Limb (tissue), 2 donors: ENCODE data around the gene KDM3A.

Source experiments
- DNase-seq, 2 donors: peaks; one replicate each; pipeline ENCODE4 v3.0.0-alpha.2; 2016; ENCODE audit errors: extremely low spot score in 2 of 2

KDM3A gene, protein sequence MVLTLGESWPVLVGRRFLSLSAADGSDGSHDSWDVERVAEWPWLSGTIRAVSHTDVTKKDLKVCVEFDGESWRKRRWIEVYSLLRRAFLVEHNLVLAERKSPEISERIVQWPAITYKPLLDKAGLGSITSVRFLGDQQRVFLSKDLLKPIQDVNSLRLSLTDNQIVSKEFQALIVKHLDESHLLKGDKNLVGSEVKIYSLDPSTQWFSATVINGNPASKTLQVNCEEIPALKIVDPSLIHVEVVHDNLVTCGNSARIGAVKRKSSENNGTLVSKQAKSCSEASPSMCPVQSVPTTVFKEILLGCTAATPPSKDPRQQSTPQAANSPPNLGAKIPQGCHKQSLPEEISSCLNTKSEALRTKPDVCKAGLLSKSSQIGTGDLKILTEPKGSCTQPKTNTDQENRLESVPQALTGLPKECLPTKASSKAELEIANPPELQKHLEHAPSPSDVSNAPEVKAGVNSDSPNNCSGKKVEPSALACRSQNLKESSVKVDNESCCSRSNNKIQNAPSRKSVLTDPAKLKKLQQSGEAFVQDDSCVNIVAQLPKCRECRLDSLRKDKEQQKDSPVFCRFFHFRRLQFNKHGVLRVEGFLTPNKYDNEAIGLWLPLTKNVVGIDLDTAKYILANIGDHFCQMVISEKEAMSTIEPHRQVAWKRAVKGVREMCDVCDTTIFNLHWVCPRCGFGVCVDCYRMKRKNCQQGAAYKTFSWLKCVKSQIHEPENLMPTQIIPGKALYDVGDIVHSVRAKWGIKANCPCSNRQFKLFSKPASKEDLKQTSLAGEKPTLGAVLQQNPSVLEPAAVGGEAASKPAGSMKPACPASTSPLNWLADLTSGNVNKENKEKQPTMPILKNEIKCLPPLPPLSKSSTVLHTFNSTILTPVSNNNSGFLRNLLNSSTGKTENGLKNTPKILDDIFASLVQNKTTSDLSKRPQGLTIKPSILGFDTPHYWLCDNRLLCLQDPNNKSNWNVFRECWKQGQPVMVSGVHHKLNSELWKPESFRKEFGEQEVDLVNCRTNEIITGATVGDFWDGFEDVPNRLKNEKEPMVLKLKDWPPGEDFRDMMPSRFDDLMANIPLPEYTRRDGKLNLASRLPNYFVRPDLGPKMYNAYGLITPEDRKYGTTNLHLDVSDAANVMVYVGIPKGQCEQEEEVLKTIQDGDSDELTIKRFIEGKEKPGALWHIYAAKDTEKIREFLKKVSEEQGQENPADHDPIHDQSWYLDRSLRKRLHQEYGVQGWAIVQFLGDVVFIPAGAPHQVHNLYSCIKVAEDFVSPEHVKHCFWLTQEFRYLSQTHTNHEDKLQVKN (N-terminal part only)

DNA sequence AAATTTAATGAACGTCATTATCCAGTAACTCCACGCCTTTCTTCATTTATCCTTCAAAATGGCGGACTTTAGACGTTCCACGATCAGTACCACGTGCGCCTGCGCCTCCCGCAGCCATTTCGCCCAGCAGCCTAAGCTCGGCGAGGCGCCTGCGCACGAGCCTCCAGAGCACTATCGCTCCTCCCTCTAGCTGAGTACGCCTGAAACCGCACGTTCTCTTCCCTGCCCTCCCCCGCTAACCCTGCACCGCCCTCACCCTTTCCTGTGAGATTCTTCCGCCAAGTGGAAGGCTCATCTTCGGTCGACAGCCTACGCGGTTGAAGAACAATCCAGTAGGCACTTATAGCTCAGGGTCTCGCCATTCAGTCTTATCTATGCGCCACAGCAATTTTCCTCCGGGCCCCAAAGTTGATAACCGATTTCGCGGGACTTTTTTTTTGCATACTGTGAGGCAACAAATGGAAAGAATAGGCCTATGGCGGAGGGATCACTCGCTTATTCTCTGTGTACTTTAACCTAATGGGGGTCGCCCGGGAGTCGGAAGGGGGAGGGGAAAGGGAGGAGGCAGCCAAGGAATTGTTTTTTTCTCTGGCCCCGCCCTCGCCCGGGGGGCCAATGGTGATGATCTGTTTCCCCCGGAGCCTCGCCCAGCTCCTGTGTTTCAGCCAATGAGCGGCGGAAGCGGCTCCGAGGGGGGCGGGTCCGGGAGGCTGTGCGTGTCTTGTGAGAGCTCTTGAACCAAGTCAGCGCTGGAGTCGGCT, at the start of gene KDM3A:
KDM3A (plus strand) TSS at position 741 of the 761 bp plus-strand sequence. CDS start 677 bp downstream, outside the sequence.
- DNase-seq: peak; percentile 98 to 100

DNA sequence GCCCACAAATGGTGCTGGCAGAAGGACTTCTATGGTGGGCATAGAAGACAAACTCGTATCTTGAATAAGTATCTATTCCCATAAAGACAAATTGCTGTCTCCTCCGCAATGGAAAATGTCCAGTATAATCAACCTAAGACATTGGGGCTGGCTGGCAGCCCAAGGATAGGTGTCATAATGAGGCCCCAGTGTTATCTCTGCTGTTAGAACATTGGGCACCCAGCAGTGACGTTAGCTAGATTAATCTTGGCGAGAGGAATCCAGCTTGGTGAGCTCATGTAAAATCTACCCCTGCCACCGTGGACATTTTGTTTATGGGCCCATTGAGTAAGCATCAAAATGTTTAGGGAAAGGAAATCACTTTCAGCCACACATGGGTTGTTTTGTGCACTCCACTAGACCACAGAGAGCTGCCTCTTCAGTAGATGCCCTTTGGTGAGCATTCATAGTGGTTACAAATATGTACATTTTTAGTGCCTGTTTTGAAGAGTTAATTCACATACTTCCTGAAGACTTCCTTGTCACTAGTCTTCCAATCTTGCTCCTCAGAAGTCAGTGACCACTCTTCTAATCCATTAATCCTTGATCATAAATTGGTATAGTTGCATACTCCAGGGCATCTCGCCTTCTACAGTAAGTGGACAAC, 48.2 kb upstream of the KDM3A start:
- no peak for DNase-seq

DNA sequence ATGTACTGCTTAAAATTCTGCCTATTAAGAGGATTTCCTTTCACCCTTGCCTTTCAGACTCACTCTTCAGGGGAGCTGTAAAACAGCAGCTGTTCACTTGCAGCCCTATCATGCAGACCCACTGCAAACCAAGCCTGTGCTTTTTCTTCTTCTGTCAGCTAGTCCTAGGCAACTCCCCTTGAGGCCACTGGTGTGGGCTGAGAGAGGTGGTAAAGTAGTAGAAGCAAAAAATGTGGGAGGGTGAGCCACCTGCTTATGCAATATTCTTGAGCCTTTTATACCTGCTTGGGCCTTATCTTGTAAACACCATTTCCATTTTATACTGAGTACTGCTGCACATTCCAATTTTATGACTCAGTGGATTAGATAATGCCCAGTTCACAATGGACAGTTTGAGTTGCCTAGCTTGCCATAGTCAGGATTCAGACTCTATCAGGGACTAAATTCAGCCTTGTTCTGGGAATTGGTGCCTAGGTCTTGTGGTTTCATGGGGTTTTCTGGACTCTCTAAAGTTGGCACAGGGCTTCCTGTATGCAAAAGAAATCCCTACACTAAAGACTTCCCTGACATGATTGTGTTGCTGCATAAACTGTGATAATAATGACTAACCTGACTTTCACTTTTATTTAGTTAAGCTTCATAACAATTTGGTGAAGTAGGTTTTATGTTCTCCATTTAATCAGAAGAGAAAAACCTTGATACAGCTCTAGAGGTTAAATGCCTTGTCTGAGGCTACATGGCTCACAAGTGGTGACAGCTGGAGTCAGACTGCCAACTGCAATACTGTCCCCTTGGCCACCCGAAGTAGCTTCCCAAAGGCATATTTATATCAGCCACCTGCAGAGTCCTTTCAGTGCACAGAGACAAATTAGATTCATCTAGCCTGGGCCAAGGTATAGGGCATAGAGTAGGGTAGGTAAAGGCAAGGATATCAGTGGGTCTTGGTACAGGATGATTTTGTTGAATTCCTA, 47.4 kb upstream of the KDM3A start:
- peak in 1 of 2 donors; percentile 12 for DNase-seq

DNA sequence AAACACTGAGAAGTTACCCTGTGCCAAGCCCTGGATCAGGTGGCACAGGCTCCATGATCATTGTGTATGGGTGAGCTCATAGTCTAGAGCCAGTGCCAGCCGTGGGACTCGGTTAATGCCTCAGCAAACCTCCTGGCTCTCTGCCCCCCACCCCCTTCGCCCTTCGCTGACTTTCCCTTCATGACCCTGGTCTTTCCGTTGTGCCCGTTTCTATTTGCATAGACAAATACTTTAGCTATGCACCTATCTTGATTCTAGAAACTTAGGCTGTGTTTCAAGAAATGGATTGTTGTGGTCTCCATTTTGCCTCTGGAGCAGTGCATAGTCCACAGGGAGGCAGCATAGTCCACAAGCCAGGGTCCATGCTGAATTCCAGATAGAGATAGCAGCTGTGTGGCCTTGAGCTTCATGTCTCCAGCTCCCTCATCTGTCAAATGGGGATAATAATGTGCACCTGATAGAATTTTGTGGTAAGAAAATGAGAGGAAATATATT, 44.8 kb upstream of the KDM3A start:
- peak in 1 of 2 donors; percentile 12 for DNase-seq

DNA sequence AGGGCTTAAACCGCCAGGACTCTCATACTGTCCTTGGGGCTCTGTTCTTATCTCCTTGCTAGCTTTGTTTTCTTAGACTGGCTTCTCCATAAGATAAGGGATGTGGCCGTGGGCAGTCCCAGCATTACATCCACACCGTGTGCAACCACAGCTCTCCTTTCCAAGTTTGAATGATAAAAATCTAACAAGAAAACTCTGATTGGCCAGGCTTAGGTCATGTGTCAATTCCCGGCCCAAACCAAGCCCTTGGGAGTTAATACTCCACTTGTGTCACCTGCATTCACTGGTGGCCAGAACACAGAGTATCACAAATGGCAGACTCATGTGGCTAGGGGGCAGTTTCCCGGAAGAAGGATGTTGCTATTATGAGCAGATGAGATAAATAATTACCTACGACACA, 43.2 kb upstream of the KDM3A start:
- DNase-seq: no peak

DNA sequence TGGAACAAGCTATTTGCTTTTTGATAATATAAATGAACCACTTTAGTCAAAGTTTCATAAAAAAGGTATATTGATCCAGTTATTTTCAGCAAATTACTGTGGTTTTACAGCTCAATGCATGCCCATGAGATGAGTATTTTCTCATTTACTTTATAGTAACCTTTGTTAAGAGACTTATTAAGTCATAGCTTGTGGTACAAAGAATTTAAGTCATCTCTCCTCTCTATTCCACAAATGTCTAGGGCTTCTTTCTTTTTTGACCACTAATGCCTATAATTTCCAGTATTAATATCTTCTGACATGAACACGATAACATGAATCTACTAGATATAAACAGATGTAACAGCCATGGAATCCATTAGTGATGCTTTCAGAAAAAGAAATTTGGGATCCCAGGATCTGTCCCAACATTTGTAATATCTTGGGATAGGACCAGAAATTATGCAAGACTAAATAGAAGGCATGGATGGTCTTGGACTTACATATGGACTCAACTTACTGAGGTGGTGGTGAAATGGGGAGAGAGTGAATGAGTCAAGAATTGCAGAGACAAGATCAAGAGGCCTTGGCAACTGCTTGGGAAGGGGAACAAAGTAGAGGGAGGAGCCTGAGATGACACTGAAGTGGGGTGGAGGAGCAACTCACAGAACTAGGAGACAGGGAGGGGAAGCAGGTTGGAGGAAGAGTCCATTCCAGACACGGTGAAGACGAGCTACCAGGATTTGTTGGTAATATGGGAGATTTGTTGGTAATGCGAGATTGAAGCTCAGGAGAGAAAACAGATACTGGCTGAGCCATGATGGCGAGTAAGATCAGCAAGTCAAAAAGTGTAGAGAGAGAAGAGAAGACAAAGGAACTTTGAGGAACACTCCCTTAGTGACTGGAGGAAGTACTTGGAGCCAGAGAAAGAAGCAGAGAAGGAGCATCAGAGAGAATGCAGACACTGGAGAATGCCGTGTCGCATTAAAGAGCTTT, 42.4 kb upstream of the KDM3A start:
- DNase-seq: no peak

DNA sequence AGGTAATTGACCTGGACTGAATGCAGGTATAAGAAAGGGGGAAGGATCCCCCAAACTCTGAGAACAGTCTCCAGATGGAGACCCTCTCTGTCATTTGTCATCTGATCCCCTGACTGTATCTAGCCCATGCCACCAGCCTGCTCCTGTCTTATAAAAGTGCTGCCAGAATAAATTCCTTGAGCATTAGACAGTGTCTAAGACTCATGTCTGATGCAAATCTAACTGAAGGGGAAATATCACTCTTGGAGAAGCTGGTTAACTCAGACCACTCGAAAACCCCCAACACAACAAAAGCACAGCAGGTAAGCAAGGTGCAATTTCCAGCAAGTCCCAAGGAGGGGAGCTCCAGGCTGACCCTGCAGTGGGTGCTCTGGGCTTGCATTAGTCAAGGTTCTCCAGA, 40.9 kb upstream of the KDM3A start:
- DNase-seq: no peak

DNA sequence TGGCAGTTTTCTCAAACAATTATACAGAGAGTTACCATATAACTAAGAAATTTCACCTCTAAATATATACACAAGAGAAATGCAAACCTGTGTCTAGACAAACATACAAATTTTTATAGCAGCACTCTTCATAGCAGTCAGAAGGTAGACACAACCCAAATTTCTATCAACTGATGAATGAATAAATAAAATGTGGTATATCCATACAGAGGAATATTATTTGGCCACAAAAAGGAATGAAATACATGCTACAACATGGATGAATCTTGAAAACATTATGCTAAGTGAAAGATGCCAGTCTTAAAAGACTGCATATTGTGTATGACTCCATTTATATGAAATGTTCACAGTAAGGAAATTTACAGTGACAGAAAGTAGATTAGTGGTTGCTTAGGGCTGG, 30.6 kb upstream of the KDM3A start:
- no peak for DNase-seq

DNA sequence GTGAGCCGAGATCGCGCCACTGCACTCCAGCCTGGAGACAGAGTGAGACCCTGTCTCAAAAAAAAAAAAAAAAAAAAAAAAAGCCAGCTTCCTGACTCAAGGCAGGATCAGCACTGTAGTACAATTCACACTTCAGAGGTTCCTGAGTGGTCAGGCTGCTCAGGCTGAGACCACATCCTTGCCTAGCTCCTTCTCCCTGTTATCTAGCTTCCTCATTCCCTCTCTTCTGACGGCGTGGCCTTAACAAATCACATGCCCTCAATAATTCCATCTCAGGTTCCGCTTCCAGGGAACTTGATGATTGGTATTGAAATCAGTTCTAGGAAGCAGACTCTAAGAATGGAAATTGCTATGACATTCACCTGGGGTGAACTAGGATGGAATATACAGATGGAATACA, 29.8 kb upstream of the KDM3A start:
- DNase-seq: no peak

DNA sequence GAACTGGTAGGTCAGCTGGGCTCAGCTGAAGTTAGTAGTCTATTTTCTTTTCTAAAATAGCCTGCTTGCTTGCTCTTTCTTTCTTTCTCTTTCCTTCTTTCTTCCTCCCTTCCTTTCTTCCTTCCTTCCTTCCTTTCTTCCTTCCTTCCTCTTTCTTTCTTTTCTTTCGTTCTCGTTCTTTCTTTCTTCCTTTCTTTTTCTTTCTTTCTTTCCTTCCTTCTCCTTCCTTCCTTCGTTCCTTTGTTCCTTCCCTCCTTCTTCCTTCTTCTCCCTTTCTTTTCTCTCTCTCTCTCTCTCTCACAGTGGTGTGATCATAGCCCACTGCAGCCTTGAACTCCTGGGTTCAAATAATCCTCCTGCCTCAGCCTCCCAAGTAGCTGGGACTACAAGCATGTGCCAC, 29.2 kb upstream of the KDM3A start:
- DNase-seq: no peak

DNA sequence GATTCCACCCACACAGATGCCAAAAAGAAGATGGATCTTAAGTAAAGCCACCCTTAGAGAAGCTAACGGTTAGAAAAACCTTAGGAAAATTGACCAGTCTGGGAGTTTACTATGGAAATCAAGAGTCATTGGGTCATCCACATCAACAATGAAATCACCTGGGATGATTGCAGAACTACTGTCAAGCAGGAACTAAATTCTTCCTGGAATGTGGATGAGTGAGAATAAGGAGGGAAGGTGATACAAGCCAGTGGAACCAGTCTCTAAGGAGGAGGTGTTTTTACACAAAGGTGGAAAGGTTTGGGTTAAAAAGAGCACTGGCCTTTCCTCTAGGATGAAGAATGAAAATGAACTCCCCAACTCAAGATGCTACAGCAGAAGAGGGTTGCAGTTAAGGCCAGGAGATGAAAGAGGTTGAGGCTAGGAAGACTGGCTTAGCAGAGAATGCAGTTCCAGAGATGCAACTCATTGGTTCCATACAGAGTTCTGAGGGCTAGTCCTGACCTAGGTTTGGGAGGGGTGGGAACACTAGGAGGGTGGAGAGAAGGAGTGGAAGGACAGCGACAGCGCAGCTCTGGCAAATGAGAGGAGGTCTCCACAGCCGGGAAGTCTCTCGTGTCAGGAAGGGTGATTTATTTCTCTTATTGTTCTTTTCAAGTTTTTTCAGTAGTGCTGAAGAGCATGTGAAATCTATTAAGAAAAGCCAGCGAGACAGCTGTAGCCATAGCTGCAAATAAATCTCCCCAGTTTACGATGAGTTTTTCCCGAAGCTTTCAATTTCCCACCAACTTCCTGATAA, 27.7 kb upstream of the KDM3A start:
- DNase-seq: peak; percentile 39 to 48

DNA sequence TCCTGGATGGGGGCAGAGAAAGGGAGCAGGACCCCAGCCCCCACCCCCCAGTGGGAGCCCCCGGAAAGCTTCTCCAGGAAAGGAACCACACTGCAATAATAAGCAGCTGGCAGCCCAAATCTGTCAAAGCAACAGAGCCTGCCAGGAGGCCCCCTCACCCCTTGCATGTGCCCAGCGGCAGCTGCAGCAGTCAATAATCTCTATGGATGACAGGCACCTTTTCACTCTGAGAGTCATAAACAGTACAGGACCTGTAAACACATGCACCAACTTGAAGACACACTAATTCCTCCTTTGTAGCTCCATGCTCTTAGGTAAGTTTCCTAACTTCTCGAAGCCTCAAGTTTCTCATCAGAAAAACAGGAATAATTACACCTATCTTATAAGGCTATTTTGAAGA, 26.2 kb upstream of the KDM3A start:
- peak; percentile 63 to 71 for DNase-seq

DNA sequence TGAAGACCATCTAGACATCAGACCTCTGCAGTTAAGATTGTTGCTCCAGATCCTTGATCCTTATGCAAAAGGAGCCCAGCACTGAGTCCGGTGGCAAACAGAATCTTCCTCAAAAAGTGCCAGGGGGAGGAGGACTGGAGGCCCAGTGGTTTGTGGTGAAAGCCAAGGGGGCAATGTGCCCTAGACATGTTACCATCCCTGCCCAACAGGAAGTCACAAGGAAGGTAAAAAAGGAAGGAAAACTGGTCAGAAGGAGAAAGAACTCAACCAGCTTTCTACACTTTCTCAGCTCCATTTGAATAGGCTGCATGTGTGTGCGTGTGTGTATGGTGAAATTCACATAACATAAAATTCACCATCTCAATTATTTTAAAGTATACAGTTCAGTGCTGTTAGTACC, 25.0 kb upstream of the KDM3A start:
- DNase-seq: no peak

DNA sequence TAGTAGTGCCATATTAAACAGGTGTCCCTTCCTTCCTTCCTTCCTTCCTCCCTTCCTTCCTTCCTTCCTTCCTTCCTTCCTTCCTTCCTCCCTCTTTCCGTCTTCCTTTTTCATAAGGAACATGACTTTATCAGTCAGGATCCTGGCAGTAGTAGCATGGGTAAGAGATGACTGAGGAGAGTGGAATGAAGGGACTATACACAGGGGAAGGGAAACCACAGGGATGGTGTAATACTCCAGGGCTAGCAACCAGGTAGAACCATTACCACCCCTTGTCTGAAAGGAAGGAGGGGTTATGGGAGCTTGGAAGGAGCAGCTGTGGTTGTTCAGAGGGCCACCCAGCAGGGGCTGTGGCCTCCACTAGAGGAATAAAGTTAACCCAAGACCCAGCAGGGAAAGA, 23.2 kb upstream of the KDM3A start:
- no peak for DNase-seq

DNA sequence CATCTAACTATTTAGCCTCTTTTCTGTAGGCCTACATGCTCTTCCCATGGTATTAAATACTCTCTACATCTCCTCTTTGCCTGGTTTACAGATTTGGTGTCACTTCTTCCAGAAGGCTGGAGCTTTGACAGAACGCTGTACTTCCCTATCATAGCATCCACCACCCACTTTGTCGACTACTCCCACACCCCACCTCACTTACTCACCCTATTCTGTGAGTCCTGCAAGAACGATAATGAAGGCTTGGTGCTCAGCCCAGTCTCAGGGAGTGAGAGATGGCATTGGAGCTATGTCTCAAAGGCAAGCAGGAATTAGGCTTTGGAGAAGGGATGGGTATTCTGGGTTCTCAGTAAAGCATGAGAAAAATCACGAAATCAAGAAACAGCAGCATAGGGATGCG, 20.3 kb upstream of the KDM3A start:
- DNase-seq: no peak

DNA sequence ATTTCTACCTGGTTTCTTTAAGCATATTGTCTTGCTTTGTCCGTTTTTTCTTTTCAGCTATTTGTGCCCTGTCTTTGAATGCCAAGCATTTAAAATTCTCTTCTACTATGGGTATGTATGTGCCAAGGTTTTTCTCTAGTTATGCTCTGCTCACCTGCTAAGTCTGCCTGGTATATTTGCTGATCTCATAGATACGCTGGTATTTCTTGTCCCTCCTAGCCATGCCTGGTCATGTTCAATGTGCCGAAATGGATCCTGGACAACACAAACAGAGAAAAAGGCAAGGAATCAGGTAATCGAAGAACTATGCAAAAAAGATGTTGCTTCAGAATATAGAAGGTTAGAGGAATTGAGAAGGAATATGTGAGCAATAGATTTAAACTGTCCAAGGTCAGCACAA, 14.9 kb upstream of the KDM3A start:
- DNase-seq: no peak

DNA sequence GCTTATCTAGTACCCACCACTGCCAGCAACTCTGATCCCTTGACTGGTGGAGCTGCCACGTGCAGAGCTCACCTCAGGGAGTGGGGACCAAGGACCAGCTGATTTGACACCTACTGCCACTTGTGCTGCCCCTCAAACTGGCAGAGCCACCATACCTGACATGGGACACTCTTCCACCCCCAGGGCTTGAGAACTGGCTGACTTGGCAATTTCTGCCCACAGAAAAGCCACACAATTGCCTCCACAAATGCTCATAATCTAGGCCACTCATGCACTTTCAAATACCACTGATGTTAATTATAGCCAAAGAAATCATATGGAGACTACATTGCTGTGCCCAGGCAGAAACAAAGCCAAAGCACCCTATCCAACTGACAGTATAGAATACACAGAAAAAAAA, 11.8 kb upstream of the KDM3A start:
- no peak for DNase-seq
